AG20443 (cell line): ENCODE measurements around the gene PGM3.
"Not testable (repeated sequence)": the region's sequence is repeated elsewhere in the genome, so short reads cannot be mapped to it uniquely, and the experiment has no call there.

Experiments used
- DNase-seq: peaks from one replicate; pipeline ENCODE4 v3.0.0; 2012; ENCODE audit warnings: low spot score, mixed read lengths

PGM3 gene

GRCh38 chr6:83192871-83193746 lies at the start of gene PGM3, which contains the start of gene RWDD2A:
Gene PGM3 (minus strand): TSS chr6:83193265. CDS start chr6:83191012, 2,253 bp downstream.
Gene RWDD2A (plus strand): TSS chr6:83193357. CDS start chr6:83194452, 1,095 bp downstream.
- DNase-seq: peak; percentile 98

DNA sequence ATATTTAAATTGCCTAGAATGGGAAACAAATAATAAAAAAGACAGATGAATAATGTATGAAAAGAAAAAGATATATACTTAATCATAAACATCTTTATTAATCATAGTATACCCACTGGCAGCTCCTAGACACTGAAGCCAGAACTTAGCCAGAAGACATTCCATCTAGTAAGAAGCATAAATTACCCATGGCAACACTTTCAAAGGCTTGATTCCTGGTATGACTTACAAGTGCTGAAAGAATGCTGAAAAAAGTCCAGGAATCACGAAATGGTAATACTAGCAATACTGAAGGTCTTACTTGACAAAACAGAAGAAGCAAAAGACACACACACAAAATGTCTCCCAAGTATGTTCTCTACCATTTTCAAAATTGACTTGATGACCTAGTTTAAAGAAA lies 38.1 kb upstream of the PGM3 start:
- peak; percentile 17 for DNase-seq

DNA sequence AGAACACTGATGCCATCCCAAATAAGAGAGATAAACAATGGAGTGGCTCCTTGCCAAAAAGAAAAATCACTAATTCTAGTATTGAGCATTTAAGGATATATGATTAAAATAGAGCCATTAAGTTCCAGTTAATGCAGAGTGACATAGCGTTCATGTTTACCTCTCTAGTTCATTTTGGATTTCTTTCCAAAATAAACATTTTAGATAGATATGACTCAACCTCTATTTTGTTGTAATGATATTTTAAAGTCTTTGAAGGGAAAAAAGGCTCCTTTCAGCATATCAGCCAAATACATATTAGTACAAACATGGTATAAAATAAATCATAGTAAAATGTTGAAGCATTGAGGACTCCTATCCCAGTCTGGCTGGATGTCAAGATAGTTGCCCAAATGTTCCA lies 33.5 kb upstream of the PGM3 start:
- no peak for DNase-seq

- DNase-seq: peak; percentile 25
These were observed 28.9 kb upstream of the PGM3 start for GRCh38 chr6:83221889-83222479.

GRCh38 chr6:83221276-83221675 lies 28.2 kb upstream of the PGM3 start:
- no peak for DNase-seq

- no peak for DNase-seq
These were observed 27.1 kb upstream of the PGM3 start for GRCh38 chr6:83220121-83220520.

DNA sequence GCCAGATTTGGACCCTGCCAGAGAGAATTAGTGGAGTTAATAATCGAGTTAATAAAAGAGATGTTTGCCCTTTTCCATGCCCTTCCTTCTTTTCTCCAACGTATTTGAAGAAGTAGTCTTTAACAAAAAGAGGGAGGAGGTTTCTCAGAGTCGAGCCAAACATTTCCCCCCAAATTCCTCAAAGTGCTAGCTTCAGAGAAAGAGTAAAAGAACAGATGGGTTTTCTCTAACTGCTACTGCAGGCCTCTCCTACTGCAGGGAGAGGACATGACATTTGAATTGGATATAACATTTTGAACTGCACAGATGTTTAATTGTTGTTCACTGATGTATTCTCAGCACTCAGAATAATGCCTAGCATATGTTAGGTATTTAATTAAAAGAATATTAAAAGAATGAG lies 25.6 kb upstream of the PGM3 start:
- DNase-seq: no peak

GRCh38 chr6:83216806-83217205 lies 23.7 kb upstream of the PGM3 start:
- peak; percentile 32 for DNase-seq

GRCh38 chr6:83215131-83216047 lies 22.3 kb upstream of the PGM3 start:
- DNase-seq: peak; percentile 73

- DNase-seq: no peak
These were observed 9.0 kb upstream of the PGM3 start for GRCh38 chr6:83202031-83202430.

GRCh38 chr6:83199863-83200225 lies 6.8 kb upstream of the PGM3 start:
- peak; percentile 47 for DNase-seq

GRCh38 chr6:83199173-83199862 lies 6.3 kb upstream of the PGM3 start:
- no peak for DNase-seq

GRCh38 chr6:83198486-83199172 lies 5.6 kb upstream of the PGM3 start:
- DNase-seq: peak; percentile 46

GRCh38 chr6:83193747-83194566 lies 892 bp upstream of the PGM3 start:
- DNase-seq: peak; percentile 72

- DNase-seq: peak; percentile 17
These were observed 609 bp downstream of the PGM3 start for GRCh38 chr6:83192456-83192855.

- not testable (repeated sequence) for DNase-seq
These were observed 1.1 kb downstream of the PGM3 start for GRCh38 chr6:83191974-83192373.

- no peak for DNase-seq
These were observed 2.4 kb downstream of the PGM3 start for GRCh38 chr6:83190626-83191025.

- DNase-seq: no peak
These were observed 4.6 kb downstream of the PGM3 start for GRCh38 chr6:83188501-83188900.

GRCh38 chr6:83185096-83185495 lies 8.0 kb downstream of the PGM3 start:
- no peak for DNase-seq
